ENCODE results near the gene PCGF2. TPM values are rescaled to one million over a fixed set of nuclear protein-coding genes. Genes with fewer than 3 reads are reported as not detected.

The PCGF2 gene
- total and polyA plus RNA-seq, 9 of the 15 experiments (the other 6 are each of a cell fraction or from before 2014, with no cell fraction given) = 1.3 to 33.4 (median 7.0) TPM

GRCh38 chr17:38704606-38705522, 43.3 kb downstream of the PCGF2 start, which contains the start of gene MLLT6 (continued):
- TF ChIP-seq, protein P1, sequence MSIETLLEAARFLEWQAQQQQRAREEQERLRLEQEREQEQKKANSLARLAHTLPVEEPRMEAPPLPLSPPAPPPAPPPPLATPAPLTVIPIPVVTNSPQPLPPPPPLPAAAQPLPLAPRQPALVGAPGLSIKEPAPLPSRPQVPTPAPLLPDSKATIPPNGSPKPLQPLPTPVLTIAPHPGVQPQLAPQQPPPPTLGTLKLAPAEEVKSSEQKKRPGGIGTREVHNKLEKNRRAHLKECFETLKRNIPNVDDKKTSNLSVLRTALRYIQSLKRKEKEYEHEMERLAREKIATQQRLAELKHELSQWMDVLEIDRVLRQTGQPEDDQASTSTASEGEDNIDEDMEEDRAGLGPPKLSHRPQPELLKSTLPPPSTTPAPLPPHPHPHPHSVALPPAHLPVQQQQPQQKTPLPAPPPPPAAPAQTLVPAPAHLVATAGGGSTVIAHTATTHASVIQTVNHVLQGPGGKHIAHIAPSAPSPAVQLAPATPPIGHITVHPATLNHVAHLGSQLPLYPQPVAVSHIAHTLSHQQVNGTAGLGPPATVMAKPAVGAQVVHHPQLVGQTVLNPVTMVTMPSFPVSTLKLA (conservative IDR thresholded peaks at IDR 0.05) = no peak
- TF ChIP-seq ATF6 (CRISPR knock-in tag; IDR thresholded peaks at IDR 0.05) (no peak), CTBP1 (IDR thresholded peaks at IDR 0.05; ENCODE audit: borderline replicate concordance) (peak; percentile 31; the same call in 1 of the 2 replicates), SMARCE1 (IDR thresholded peaks at IDR 0.05) (peak; percentile 7; the same call in 1 of the 2 replicates), POLR2AphosphoS5 (IDR thresholded peaks at IDR 0.05; ENCODE audit: control insufficient read depth, insufficient read depth, low read depth, low read length) (0 out of 2 replicates have a peak, but pooled peaks have one; percentile 35), PCBP1 (IDR thresholded peaks at IDR 0.05; ENCODE audit: low read depth, low read length, poor library complexity, severe bottlenecking) (no peak), ZNF165 (CRISPR knock-in tag; IDR thresholded peaks at IDR 0.05; ENCODE audit: borderline replicate concordance) (no peak), CREB1 (IDR thresholded peaks at IDR 0.05) (no peak), CREB1 (CRISPR knock-in tag; IDR thresholded peaks at IDR 0.05) (no peak), CHD1 (IDR thresholded peaks at IDR 0.05; ENCODE audit: low read length) (peak; percentile 75)
- TF ChIP-seq, protein P2, sequence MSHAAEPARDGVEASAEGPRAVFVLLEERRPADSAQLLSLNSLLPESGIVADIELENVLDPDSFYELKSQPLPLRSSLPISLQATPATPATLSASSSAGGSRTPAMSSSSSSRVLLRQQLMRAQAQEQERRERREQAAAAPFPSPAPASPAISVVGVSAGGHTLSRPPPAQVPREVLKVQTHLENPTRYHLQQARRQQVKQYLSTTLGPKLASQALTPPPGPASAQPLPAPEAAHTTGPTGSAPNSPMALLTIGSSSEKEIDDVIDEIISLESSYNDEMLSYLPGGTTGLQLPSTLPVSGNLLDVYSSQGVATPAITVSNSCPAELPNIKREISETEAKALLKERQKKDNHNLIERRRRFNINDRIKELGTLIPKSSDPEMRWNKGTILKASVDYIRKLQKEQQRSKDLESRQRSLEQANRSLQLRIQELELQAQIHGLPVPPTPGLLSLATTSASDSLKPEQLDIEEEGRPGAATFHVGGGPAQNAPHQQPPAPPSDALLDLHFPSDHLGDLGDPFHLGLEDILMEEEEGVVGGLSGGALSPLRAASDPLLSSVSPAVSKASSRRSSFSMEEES (CRISPR knock-in tag; IDR thresholded peaks at IDR 0.05) = no peak
- TF ChIP-seq, protein P3, sequence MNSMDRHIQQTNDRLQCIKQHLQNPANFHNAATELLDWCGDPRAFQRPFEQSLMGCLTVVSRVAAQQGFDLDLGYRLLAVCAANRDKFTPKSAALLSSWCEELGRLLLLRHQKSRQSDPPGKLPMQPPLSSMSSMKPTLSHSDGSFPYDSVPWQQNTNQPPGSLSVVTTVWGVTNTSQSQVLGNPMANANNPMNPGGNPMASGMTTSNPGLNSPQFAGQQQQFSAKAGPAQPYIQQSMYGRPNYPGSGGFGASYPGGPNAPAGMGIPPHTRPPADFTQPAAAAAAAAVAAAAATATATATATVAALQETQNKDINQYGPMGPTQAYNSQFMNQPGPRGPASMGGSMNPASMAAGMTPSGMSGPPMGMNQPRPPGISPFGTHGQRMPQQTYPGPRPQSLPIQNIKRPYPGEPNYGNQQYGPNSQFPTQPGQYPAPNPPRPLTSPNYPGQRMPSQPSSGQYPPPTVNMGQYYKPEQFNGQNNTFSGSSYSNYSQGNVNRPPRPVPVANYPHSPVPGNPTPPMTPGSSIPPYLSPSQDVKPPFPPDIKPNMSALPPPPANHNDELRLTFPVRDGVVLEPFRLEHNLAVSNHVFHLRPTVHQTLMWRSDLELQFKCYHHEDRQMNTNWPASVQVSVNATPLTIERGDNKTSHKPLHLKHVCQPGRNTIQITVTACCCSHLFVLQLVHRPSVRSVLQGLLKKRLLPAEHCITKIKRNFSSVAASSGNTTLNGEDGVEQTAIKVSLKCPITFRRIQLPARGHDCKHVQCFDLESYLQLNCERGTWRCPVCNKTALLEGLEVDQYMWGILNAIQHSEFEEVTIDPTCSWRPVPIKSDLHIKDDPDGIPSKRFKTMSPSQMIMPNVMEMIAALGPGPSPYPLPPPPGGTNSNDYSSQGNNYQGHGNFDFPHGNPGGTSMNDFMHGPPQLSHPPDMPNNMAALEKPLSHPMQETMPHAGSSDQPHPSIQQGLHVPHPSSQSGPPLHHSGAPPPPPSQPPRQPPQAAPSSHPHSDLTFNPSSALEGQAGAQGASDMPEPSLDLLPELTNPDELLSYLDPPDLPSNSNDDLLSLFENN (IDR thresholded peaks at IDR 0.05; ENCODE audit: low read depth in 2 of 2, low read length in 2 of 2) = 0 out of 4 replicates have a peak, but pooled peaks of 1 of the 2 experiments have one; percentile 42
- TF ChIP-seq, protein P4, sequence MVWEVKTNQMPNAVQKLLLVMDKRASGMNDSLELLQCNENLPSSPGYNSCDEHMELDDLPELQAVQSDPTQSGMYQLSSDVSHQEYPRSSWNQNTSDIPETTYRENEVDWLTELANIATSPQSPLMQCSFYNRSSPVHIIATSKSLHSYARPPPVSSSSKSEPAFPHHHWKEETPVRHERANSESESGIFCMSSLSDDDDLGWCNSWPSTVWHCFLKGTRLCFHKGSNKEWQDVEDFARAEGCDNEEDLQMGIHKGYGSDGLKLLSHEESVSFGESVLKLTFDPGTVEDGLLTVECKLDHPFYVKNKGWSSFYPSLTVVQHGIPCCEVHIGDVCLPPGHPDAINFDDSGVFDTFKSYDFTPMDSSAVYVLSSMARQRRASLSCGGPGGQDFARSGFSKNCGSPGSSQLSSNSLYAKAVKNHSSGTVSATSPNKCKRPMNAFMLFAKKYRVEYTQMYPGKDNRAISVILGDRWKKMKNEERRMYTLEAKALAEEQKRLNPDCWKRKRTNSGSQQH (CRISPR knock-in tag; IDR thresholded peaks at IDR 0.05) = no peak

Measured in K562 (cell line).